Measurements from ENCODE around the gene SGCD. TPM values are rescaled to one million over a fixed set of nuclear protein-coding genes. Genes with fewer than 3 reads are reported as not detected.

SGCD gene
- total RNA-seq, 3 donors from 2014 or later: 0.03 TPM; not detected in 2

DNA sequence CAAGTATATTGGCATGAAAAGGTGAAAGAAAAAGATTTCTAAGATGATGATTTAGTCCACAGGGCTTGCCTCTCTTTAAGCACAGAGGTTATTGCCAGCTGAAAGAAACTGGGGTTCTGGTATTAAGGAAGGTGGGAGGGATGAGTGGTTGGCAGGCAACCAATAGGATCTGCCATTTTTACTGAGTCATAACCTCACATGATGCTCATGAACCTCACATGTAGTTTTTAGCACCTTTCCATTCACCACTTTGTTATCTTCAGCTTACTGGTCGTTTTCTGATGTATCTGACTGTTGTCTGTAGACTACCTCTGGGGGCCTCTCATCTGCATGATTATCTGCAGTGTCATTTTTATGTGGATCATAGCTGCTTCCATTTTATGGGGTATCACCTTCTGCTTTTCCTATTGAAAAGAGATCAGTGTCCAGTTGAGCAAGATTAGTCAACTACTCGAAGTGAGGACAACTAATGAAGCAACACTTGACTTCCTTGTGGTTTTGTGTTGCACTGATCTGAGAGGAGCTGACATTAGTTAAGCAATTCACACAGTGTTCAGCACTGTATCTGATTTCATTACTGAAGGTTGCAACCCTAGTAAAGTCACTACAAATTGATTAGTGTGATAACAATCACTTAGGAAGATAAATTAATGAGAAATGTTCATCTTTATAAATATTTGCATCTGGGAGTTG lies 186.3 kb downstream of the SGCD start:
- DNase-seq (no peak), ATAC-seq (no peak)
- Mint-ChIP-seq H3K27me3 (ENCODE audit: low read depth) (peaks cover 19% of the 10 kb centered on the region), H3K4me1 (ENCODE audit: low read depth) (no peaks in the 10 kb centered on the region), H3K36me3 (ENCODE audit: insufficient read depth) (no peaks in the 10 kb centered on the region), H3K9me3 (peaks cover 4% of the 10 kb centered on the region), H3K4me3 (no peak overlapping the region)

- no peaks in the 10 kb centered on the region for H3K36me3 Mint-ChIP-seq (ENCODE audit: insufficient read depth)
- ATAC-seq (no peak), DNase-seq (no peak)
- peaks cover 22% of the 10 kb centered on the region for H3K27me3 Mint-ChIP-seq (ENCODE audit: low read depth)
- H3K9me3 Mint-ChIP-seq: peaks cover 19% of the 10 kb centered on the region
- no peaks in the 10 kb centered on the region for H3K4me1 Mint-ChIP-seq (ENCODE audit: low read depth)
- no peak overlapping the region for H3K4me3 Mint-ChIP-seq
Observed at GRCh38 chr5:156515121-156515520, 188.2 kb downstream of the SGCD start.

DNA sequence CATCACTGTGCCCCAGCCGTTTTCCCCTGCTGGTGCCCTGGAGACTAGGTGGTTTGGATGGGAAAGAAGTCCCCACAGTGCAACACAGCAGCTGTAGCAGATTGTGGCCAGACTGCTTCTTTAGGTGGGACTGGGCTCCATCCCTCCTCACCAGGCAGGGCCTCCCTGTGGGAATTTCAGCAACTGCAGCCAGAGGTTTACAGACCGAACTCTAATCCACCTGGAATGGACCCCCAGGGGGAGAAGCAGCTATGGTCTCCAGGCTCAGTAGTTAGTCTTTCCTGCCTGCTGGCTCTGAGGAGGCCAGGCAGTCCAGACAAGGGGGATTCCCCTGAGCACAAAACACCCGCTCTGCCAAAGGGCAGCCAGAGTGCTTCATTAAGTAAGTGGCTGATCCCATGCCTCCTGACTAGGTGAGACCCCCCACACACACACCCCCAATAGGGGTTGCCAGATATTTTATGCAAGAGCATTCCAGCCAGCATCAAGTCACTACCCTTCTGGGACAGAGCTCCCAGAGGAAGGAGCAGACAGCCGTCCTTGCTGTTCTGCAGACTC lies 188.9 kb downstream of the SGCD start:
- H3K9me3 Mint-ChIP-seq: peaks cover 20% of the 10 kb centered on the region
- peaks cover 22% of the 10 kb centered on the region for H3K27me3 Mint-ChIP-seq (ENCODE audit: low read depth)
- no peak for ATAC-seq
- no peaks in the 10 kb centered on the region for H3K4me1 Mint-ChIP-seq (ENCODE audit: low read depth)
- H3K4me3 Mint-ChIP-seq: no peak overlapping the region
- no peak for DNase-seq
- H3K36me3 Mint-ChIP-seq (ENCODE audit: insufficient read depth): no peaks in the 10 kb centered on the region

- H3K4me1 Mint-ChIP-seq (ENCODE audit: low read depth): no peaks in the 10 kb centered on the region
- H3K4me3 Mint-ChIP-seq: no peak overlapping the region
- DNase-seq (no peak), ATAC-seq (no peak)
- peaks cover 4% of the 10 kb centered on the region for H3K27me3 Mint-ChIP-seq (ENCODE audit: low read depth)
- no peaks in the 10 kb centered on the region for H3K36me3 Mint-ChIP-seq (ENCODE audit: insufficient read depth)
- H3K9me3 Mint-ChIP-seq: peaks cover 20% of the 10 kb centered on the region
Observed at GRCh38 chr5:156522651-156523529, 195.9 kb downstream of the SGCD start.

DNA sequence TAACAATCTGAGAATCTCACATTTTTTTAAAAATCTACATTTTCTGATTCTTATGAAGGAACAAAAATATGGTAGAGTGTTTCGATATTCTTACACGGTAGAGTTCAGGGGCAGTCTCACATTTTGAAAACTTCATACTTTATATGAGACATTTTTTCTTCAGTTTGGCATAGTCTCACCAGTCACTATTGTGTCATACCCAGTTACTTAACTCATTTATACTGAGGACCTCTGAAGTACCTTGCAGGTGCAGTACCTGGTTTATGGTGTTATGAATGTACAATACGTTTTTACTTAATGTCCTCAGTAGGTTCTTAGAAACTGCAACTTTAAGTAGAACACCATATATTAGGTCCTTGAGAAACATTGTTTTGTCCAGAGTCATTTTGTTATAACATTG lies 196.6 kb downstream of the SGCD start:
- Mint-ChIP-seq H3K36me3 (ENCODE audit: insufficient read depth) (no peaks in the 10 kb centered on the region), H3K9me3 (peaks cover 17% of the 10 kb centered on the region), H3K4me1 (ENCODE audit: low read depth) (no peaks in the 10 kb centered on the region), H3K27me3 (ENCODE audit: low read depth) (peaks cover 4% of the 10 kb centered on the region), H3K4me3 (no peak overlapping the region)
- ATAC-seq (no peak), DNase-seq (no peak)

GRCh38 chr5:156526081-156526925 lies 199.3 kb downstream of the SGCD start:
- H3K9me3 Mint-ChIP-seq: peaks cover under 1% of the 10 kb centered on the region
- no peak overlapping the region for H3K4me3 Mint-ChIP-seq
- no peaks in the 10 kb centered on the region for H3K4me1 Mint-ChIP-seq (ENCODE audit: low read depth)
- no peak for ATAC-seq
- peaks cover 2% of the 10 kb centered on the region for H3K27me3 Mint-ChIP-seq (ENCODE audit: low read depth)
- H3K36me3 Mint-ChIP-seq (ENCODE audit: insufficient read depth): no peaks in the 10 kb centered on the region
- DNase-seq: no peak

DNA sequence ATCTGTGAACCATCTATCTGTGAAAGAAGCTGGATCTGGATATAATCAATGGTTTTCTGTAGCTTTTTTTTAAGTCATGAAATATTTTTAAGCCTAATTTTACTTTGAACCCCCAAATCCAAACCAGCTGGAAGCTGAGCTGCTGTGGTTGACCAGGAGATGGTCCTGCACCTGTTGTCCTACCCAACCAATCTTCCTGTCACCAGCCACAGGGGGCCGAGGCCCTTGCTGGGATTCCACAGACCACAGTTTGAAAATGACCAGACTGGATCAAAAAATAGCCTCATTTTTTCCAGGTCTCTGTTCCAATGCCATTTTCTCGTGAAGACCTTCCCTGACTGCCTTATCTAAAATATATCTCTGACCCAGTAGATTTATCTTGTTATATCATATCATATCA lies 200.6 kb downstream of the SGCD start:
- Mint-ChIP-seq H3K36me3 (ENCODE audit: insufficient read depth) (no peaks in the 10 kb centered on the region), H3K4me1 (ENCODE audit: low read depth) (no peaks in the 10 kb centered on the region), H3K9me3 (no peaks in the 10 kb centered on the region), H3K27me3 (ENCODE audit: low read depth) (peaks cover 2% of the 10 kb centered on the region), H3K4me3 (no peak overlapping the region)
- DNase-seq (no peak), ATAC-seq (no peak)

DNA sequence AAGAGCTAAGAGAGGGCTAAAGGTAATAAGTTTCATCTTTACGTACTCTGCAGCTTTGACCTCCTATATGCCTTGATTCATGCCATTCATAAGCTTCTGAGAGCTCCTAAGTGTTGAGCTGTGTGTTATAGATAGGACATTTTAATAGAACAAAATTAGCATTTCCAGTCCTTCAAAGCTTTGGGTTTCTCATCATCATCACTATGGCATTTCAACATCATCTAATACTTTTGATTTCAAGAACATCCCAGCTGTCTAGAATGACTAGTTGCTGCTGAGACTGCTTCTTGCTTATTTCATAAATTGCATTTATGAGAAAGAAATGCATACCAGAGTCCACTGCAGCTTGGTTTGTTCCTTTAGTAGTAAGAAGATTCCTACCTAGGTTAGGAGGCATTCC lies 201.7 kb downstream of the SGCD start:
- Mint-ChIP-seq H3K4me3 (no peak overlapping the region), H3K4me1 (ENCODE audit: low read depth) (no peaks in the 10 kb centered on the region), H3K36me3 (ENCODE audit: insufficient read depth) (no peaks in the 10 kb centered on the region), H3K27me3 (ENCODE audit: low read depth) (peaks cover 2% of the 10 kb centered on the region), H3K9me3 (no peaks in the 10 kb centered on the region)
- DNase-seq (no peak), ATAC-seq (no peak)

- Mint-ChIP-seq H3K36me3 (ENCODE audit: insufficient read depth) (no peaks in the 10 kb centered on the region), H3K9me3 (no peaks in the 10 kb centered on the region), H3K27me3 (ENCODE audit: low read depth) (peaks cover 2% of the 10 kb centered on the region), H3K4me1 (ENCODE audit: low read depth) (no peaks in the 10 kb centered on the region), H3K4me3 (no peak overlapping the region)
- DNase-seq (no peak), ATAC-seq (no peak)
Observed at GRCh38 chr5:156529892-156530291, 202.9 kb downstream of the SGCD start.

DNA sequence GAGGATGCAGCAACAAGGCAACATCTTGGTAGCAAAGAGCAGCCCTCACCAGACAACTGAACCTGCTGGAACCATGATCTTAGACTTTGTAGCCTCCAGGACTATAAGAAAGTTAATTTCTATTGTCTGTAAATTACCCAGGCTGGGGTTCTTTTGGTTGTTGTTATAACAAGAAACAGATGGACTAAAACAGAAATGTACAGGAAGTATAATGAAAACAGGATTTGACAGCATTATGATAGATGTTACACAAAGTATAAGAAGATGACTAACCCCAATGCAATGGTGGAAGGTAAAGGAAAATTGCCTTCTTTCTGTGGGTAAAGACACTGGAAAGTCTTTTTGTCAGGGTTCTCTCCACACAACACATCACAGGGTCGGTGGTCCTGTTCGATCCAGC lies 204.2 kb downstream of the SGCD start:
- no peaks in the 10 kb centered on the region for H3K9me3 Mint-ChIP-seq
- H3K36me3 Mint-ChIP-seq (ENCODE audit: insufficient read depth): no peaks in the 10 kb centered on the region
- H3K27me3 Mint-ChIP-seq (ENCODE audit: low read depth): peaks cover 2% of the 10 kb centered on the region
- no peak overlapping the region for H3K4me3 Mint-ChIP-seq
- no peaks in the 10 kb centered on the region for H3K4me1 Mint-ChIP-seq (ENCODE audit: low read depth)
- DNase-seq: no peak
- ATAC-seq: no peak

DNA sequence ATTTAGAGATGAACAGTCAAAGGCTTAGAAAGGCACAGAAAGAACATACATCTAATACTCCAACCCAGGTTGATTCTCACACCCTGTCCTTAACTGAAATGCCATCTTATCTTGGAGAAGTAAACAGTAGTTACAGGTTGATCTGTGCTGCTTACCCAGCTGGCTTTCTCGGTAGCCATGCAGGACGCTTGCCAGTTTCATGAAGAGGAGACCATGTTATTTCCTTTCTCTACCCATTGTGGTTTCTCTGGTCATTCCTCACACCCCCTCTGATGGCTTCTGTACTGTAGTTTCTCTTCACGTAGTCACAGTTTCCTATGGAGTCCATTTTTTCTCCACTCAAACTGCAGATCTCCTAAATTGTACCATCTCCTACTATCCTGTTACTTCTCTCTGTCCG lies 206.0 kb downstream of the SGCD start:
- no peak overlapping the region for H3K4me3 Mint-ChIP-seq
- no peak for DNase-seq
- ATAC-seq: no peak
- H3K4me1 Mint-ChIP-seq (ENCODE audit: low read depth): no peaks in the 10 kb centered on the region
- no peaks in the 10 kb centered on the region for H3K36me3 Mint-ChIP-seq (ENCODE audit: insufficient read depth)
- H3K9me3 Mint-ChIP-seq: no peaks in the 10 kb centered on the region
- peaks cover 2% of the 10 kb centered on the region for H3K27me3 Mint-ChIP-seq (ENCODE audit: low read depth)

DNA sequence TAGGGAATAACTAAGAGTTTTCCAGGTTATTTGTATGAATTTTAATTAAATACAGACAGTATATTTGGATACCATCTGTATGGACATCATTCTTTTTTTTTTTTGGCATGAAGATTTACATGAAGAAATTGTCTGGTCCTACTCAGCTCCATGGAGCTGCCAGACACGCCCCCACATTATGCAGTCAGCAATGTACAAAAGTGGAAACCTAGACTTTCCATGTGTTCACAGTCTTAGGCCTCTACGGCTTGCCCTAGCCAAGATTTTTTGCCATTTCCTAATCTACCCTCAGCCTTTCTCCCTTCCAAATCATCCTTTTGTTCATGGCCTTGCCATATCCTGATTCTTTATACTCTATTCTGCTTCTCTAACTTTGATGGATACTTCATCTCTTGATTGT lies 207.1 kb downstream of the SGCD start:
- no peak for DNase-seq
- no peaks in the 10 kb centered on the region for H3K36me3 Mint-ChIP-seq (ENCODE audit: insufficient read depth)
- no peaks in the 10 kb centered on the region for H3K9me3 Mint-ChIP-seq

GRCh38 chr5:156534906-156535485 lies 208.0 kb downstream of the SGCD start:
- Mint-ChIP-seq H3K9me3 (no peaks in the 10 kb centered on the region), H3K4me1 (ENCODE audit: low read depth) (no peaks in the 10 kb centered on the region), H3K4me3 (no peak overlapping the region), H3K36me3 (ENCODE audit: insufficient read depth) (no peaks in the 10 kb centered on the region), H3K27me3 (ENCODE audit: low read depth) (peaks cover 5% of the 10 kb centered on the region)
- ATAC-seq: no peak
- no peak for DNase-seq

More for the DNA sequence above, 207.1 kb downstream of the SGCD start:
- no peak for ATAC-seq
- no peak overlapping the region for H3K4me3 Mint-ChIP-seq
- H3K4me1 Mint-ChIP-seq (ENCODE audit: low read depth): no peaks in the 10 kb centered on the region
- H3K27me3 Mint-ChIP-seq (ENCODE audit: low read depth): peaks cover 5% of the 10 kb centered on the region

DNA sequence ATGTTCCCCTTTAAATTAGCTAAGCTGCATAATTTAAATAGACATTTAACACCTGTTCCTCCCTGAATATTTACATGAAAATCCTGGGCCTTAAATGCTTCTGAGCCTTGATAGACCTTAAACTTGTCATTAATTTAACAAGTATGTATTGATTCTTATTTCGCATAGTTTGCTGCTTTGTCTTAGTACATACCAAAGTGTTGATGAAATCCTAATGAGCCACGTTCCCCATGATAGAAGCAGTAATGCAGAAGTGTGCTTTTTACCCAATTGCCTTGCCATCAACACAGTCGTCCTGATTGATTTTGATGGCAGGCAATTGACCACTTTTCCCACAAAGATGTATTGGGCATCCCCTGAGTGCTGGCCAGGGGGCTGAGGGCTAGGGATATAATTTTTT lies 213.5 kb downstream of the SGCD start:
- H3K27me3 Mint-ChIP-seq (ENCODE audit: low read depth): peaks cover 7% of the 10 kb centered on the region
- no peaks in the 10 kb centered on the region for H3K9me3 Mint-ChIP-seq
- DNase-seq (no peak), ATAC-seq (no peak)
- H3K4me3 Mint-ChIP-seq: no peak overlapping the region
- H3K36me3 Mint-ChIP-seq (ENCODE audit: insufficient read depth): no peaks in the 10 kb centered on the region
- H3K4me1 Mint-ChIP-seq (ENCODE audit: low read depth): no peaks in the 10 kb centered on the region
